Type B pancreatic cell (in vitro differentiated cells): Measurements from ENCODE around the gene FGFRL1. TPM values are rescaled to one million over a fixed set of nuclear protein-coding genes. Genes with fewer than 3 reads are reported as not detected.
A peak's percentile ranks its signal among the peaks of the same experiment; 100 is the strongest.

Source experiments
- DNase-seq: peaks from one replicate; pipeline ENCODE4 v3.0.0; 2021; ENCODE audit warnings: mixed read lengths; ENCODE audit not compliant: unreplicated experiment; ENCODE audit errors: extremely low spot score
- H3K27ac Mint-ChIP-seq: 2 replicates; pipeline ENCODE4 v1.8.0; 2021; ENCODE audit warnings: mild to moderate bottlenecking, mixed read lengths
- H3K27me3 Mint-ChIP-seq: 2 replicates; pipeline ENCODE4 v1.8.0; 2021; ENCODE audit warnings: mixed read lengths
- H3K36me3 Mint-ChIP-seq: 2 replicates; pipeline ENCODE4 v1.8.0; 2021; ENCODE audit warnings: mixed read lengths
- H3K4me1 Mint-ChIP-seq: one replicate; pipeline ENCODE4 v1.8.0; 2021; ENCODE audit warnings: mixed read lengths; ENCODE audit not compliant: unreplicated experiment
- H3K4me3 Mint-ChIP-seq: 2 replicates; pipeline ENCODE4 v1.8.0; 2021; ENCODE audit warnings: mild to moderate bottlenecking, mixed read lengths
- H3K9me3 Mint-ChIP-seq: 2 replicates; pipeline ENCODE4 v1.8.0; 2021; ENCODE audit warnings: mixed read lengths
- total RNA-seq: library from RNA; stranded (reverse); gene quantifications from 2 replicates; pipeline ENCODE4 v1.2.1, GENCODE V29; 2021; ENCODE audit warnings: low replicate concordance
- TF ChIP-seq, protein P1 (sequence below): fragments of 200-600 bp; sonication (generic); conservative IDR thresholded peaks from 2 replicates; pipeline ENCODE4 v1.5.0; 2021; ENCODE audit warnings: antibody characterized with exemption, mild to moderate bottlenecking

FGFRL1 gene
- total RNA-seq, 1 donor from 2014 or later: 30.9 TPM

DNA sequence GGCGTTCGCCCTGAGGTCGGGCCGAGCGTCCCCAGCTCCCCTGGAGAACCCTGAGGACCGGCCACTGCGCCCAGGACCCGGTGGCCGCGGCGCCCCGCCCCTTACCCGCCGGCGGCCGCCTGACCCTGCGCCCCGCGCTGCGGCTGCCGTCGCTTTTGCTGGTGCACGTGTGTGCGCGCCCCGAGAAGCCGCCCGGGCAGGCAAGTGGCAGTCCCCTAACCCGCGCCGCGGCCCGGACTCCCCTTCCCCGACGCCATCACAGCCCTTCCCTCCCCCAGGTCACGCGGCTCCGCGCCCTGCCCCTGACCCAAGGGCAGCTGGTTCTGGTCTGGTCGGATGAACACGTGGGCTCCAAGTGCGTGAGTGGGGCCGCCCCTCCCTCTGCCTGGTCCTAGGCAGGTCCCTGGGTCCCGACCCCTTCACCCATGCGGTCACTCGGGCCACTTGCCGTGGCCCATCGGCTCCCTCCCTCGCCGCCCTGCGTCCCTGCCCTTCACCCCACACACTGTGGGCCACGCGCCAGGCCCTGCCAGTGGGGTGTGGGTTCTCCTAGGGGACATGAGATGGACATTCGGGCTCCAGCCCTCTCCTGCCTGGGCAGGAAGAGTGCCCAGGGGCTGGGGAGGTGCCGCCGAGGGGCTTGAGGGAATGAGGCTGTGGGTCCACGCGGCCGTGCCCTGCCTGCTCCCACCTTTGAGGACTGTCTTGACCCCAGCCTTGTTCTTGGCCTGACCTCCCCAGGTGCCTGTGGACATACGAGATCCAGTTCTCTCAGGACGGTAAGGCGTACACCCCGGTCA lies 8.0 kb upstream of the FGFRL1 start:
- no peak for DNase-seq
- Mint-ChIP-seq H3K36me3 (no peaks in the 10 kb centered on the region), H3K27me3 (peaks cover 71% of the 10 kb centered on the region), H3K9me3 (peaks cover 7% of the 10 kb centered on the region), H3K4me3 (no peak overlapping the region), H3K4me1 (no peaks in the 10 kb centered on the region), H3K27ac (no peak overlapping the region)
- TF ChIP-seq, protein P1, sequence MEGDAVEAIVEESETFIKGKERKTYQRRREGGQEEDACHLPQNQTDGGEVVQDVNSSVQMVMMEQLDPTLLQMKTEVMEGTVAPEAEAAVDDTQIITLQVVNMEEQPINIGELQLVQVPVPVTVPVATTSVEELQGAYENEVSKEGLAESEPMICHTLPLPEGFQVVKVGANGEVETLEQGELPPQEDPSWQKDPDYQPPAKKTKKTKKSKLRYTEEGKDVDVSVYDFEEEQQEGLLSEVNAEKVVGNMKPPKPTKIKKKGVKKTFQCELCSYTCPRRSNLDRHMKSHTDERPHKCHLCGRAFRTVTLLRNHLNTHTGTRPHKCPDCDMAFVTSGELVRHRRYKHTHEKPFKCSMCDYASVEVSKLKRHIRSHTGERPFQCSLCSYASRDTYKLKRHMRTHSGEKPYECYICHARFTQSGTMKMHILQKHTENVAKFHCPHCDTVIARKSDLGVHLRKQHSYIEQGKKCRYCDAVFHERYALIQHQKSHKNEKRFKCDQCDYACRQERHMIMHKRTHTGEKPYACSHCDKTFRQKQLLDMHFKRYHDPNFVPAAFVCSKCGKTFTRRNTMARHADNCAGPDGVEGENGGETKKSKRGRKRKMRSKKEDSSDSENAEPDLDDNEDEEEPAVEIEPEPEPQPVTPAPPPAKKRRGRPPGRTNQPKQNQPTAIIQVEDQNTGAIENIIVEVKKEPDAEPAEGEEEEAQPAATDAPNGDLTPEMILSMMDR: no peak

DNA sequence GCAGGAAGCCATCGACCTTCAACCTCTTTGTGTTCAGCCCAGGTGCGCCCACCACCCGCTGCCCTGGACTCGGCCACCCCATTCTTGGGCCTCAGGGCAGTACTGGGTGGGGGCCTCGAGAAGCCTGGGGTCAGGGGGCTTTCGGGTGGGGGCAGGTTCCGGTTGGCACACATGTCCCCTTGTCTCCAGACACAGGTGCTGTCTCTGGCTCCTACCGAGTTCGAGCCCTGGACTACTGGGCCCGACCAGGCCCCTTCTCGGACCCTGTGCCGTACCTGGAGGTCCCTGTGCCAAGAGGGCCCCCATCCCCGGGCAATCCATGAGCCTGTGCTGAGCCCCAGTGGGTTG lies 7.4 kb upstream of the FGFRL1 start:
- Mint-ChIP-seq H3K27ac (no peak overlapping the region), H3K36me3 (no peaks in the 10 kb centered on the region), H3K9me3 (peaks cover 7% of the 10 kb centered on the region), H3K27me3 (peaks cover 71% of the 10 kb centered on the region), H3K4me3 (no peak overlapping the region), H3K4me1 (no peaks in the 10 kb centered on the region)
- no peak for DNase-seq
- TF ChIP-seq, protein P1: no peak

DNA sequence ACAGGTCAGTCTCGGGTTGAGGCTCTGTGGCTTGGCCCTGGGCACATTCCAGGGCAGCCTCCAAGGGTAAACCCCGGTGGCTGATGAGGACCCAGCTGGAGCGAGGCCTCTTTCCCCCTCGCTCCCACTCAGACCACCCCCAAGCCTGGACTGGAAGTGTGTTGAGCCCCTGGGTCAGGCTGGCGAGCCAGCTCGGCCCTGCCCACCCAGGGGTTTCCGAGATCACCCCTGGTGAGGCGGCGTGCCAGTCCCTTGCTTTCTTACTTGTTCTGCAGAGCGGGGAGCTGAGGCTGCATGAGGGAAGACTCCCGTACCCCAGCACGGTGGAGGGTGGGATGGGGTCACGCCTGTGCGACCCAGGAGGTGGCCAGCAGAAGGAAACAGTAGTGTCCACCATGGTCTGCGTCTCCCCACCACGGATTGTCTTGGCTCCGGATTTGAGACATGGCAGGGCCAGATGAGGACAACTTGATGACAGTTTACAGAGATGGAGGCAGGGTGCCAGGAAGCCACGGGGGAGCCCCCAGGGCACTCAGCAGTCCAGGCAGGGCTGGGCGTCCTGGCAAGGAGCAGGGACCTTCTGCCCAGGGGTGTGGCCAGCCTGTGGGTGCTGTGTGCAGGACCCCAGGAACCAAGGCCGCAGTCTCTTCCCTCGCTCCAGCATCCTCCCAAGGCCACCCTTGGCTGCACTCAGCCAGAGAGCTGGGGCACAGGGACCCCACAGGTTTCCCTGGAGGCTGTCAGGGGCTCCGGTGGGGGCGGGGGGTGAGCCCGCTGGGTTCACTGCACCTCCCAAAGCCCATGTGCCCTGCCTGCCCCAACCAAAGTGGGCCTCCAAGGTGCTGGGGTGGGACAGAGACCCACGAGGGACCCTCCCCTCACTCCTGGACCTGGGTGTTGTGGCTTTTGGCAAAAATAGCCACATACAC lies 6.6 kb upstream of the FGFRL1 start:
- no peak for DNase-seq
- TF ChIP-seq, protein P1: no peak
- Mint-ChIP-seq H3K4me1 (no peaks in the 10 kb centered on the region), H3K27me3 (peaks cover 69% of the 10 kb centered on the region), H3K27ac (no peak overlapping the region), H3K4me3 (no peak overlapping the region), H3K9me3 (peaks cover 7% of the 10 kb centered on the region), H3K36me3 (no peaks in the 10 kb centered on the region)

DNA sequence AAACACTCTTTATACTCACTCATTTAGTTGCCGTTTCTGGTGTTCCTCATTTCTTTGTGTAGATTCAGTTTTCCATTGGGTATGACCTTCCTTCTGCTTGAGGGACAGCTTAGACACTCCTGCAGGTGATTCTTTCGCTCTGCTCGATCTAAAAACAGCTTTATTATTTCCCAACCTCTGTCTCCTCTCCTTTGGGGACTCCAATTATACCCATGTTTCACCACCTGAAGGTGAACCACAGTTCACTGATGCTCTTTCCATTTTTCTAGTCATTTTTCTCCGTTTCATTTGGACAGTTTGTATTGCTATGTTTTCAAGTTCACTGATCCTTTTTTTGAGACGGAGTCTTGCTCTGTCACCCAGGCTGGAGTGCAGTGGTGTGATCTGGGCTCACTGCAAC lies 4.6 kb upstream of the FGFRL1 start:
- peaks cover 59% of the 10 kb centered on the region for H3K27me3 Mint-ChIP-seq
- TF ChIP-seq, protein P1: no peak
- H3K9me3 Mint-ChIP-seq: peaks cover 7% of the 10 kb centered on the region
- no peak overlapping the region for H3K4me3 Mint-ChIP-seq
- no peak overlapping the region for H3K27ac Mint-ChIP-seq
- no peak for DNase-seq
- H3K4me1 Mint-ChIP-seq: no peaks in the 10 kb centered on the region
- H3K36me3 Mint-ChIP-seq: no peaks in the 10 kb centered on the region

DNA sequence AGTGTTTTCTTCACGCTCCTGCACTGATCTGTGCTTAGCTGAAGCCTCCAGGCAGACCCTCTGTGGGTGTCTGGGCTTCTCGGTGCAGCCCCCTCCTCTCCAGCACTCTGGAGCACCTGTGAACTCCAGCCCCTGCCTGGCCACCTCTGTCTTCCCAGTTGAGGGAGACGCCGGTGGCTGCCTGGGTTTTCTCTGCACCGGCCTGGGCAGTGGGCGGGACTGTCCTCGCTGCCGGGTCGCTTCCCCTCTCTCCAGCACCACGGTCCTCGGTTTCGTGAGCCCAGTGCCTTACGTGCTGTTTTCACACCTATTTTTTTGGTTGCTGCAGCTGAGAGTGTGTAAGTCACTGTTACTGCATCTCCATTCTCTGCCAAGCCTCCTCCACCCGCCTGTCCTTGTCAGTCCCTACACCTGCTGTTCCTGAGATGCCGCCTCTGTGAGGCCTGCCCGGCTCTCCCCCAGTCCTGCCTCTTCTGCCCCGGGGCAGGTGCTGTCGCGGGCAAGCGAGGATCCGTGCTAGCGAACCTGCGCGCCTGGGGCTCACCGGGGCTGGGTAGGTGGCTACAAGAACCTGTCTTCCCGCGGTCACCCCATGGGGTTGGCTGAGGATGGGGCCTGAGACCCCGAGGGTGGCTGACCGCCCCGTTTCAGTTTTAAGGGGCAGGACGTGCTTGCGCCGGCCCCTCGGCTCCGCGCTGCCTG lies 2.4 kb upstream of the FGFRL1 start:
- Mint-ChIP-seq H3K4me1 (peaks cover 3% of the 10 kb centered on the region), H3K27me3 (peaks cover 49% of the 10 kb centered on the region), H3K9me3 (peaks cover 7% of the 10 kb centered on the region), H3K4me3 (peak overlapping the region; percentile 78), H3K36me3 (no peaks in the 10 kb centered on the region), H3K27ac (peak overlapping the region; percentile 41)
- no peak for DNase-seq
- TF ChIP-seq, protein P1: no peak
